Measurements from ENCODE around the gene MAP3K12. TPM values are rescaled to one million over a fixed set of nuclear protein-coding genes. Genes with fewer than 3 reads are reported as not detected.

MAP3K12 gene
- total and polyA plus RNA-seq, 2 of the 13 experiments (the other 11 are each of a cell fraction or from before 2014, with no cell fraction given): 0.20 to 1.1 TPM

GRCh38 chr12:53441040-53441833 is 58.0 kb downstream of the MAP3K12 start, which contains the start of gene PRR13 (continued):
- TF ChIP-seq BRF2 (CRISPR knock-in tag; IDR thresholded peaks at IDR 0.05): no peak
- peak; percentile 40 for TF ChIP-seq PAXIP1 (CRISPR knock-in tag; conservative IDR thresholded peaks at IDR 0.05)
- TF ChIP-seq ZNF12 (CRISPR knock-in tag; IDR thresholded peaks at IDR 0.05): no peak
- no peak for TF ChIP-seq WIZ (CRISPR knock-in tag; IDR thresholded peaks at IDR 0.05)
- no peak for TF ChIP-seq GLMP (CRISPR knock-in tag; IDR thresholded peaks at IDR 0.05; ENCODE audit: borderline replicate concordance)
- no peak for TF ChIP-seq ZNF24 (IDR thresholded peaks at IDR 0.05)
- TF ChIP-seq THAP9 (CRISPR knock-in tag; IDR thresholded peaks at IDR 0.05; ENCODE audit: borderline replicate concordance): no peak
- TF ChIP-seq SMAD9 (CRISPR knock-in tag; IDR thresholded peaks at IDR 0.05): no peak
- TF ChIP-seq NCOA2 (CRISPR knock-in tag; IDR thresholded peaks at IDR 0.05): 0 out of 2 replicates have a peak, but pooled peaks have one; percentile 15
- 0 out of 2 replicates have a peak, but pooled peaks have one; percentile 15 for TF ChIP-seq ZNF501 (CRISPR knock-in tag; IDR thresholded peaks at IDR 0.05)
- no peak for TF ChIP-seq ZNF333 (CRISPR knock-in tag; IDR thresholded peaks at IDR 0.05; ENCODE audit: borderline replicate concordance)
- TF ChIP-seq, protein P1, sequence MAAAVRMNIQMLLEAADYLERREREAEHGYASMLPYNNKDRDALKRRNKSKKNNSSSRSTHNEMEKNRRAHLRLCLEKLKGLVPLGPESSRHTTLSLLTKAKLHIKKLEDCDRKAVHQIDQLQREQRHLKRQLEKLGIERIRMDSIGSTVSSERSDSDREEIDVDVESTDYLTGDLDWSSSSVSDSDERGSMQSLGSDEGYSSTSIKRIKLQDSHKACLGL (CRISPR knock-in tag; IDR thresholded peaks at IDR 0.05): no peak
- no peak for TF ChIP-seq MAFK (conservative IDR thresholded peaks at IDR 0.05 in 1 of 2, IDR thresholded peaks at IDR 0.05 in 1 of 2; ENCODE audit: low read length in 2 of 2)
- TF ChIP-seq ZBTB2 (CRISPR knock-in tag; IDR thresholded peaks at IDR 0.05; ENCODE audit: low read depth): no peak
- 0 out of 4 replicates have a peak, but pooled peaks of 1 of the 2 experiments have one; percentile 10 for TF ChIP-seq EP300 (IDR thresholded peaks at IDR 0.05; ENCODE audit: low read depth in 2 of 2, low read length in 2 of 2)
- no peak for TF ChIP-seq EP300 (CRISPR knock-in tag; IDR thresholded peaks at IDR 0.05; ENCODE audit: borderline replicate concordance)
- no peak for TF ChIP-seq PLRG1 (conservative IDR thresholded peaks at IDR 0.05)
- TF ChIP-seq RFXAP (CRISPR knock-in tag; IDR thresholded peaks at IDR 0.05; ENCODE audit: borderline replicate concordance): no peak

Data from HepG2 (cell line).